H1 (cell line): ENCODE data around the gene SEPTIN2. TPM values are rescaled to one million over a fixed set of nuclear protein-coding genes. Genes with fewer than 3 reads are reported as not detected.

Source experiments
- ATF3 ChIP-seq: IDR thresholded peaks from 2 replicates; pipeline ENCODE4 v1.6.1; 2011; ENCODE audit warnings: low read depth, mild to moderate bottlenecking, low read length; ENCODE audit not compliant: insufficient read depth
- CTBP2 ChIP-seq: IDR thresholded peaks from 2 replicates; pipeline ENCODE4 v1.7.0; 2011; ENCODE audit warnings: borderline replicate concordance, mild to moderate bottlenecking, moderate library complexity, mixed read lengths, low read length; ENCODE audit not compliant: insufficient read depth, insufficient read length
- SAP30 ChIP-seq: fragments of 300-600 bp; sonication (generic); IDR thresholded peaks from 2 replicates; pipeline ENCODE4 v1.7.1; 2012; ENCODE audit warnings: low read length, moderate library complexity, mild to moderate bottlenecking, inconsistent platforms; ENCODE audit not compliant: insufficient read depth, insufficient replicate concordance
- SRF ChIP-seq: IDR thresholded peaks from 2 replicates; pipeline ENCODE4 v1.6.1; 2011; ENCODE audit warnings: mild to moderate bottlenecking, low read depth, low read length, moderate library complexity
- polyA plus RNA-seq, 7 experiments: library from polyadenylated mRNA; depleted of rRNA in 3 of 7; stranded (reverse) in 5 of 7; unstranded in 2 of 7; fragments of >200 nt in 5 of 7; fragments of 200-250 nt in 2 of 7; gene quantifications; 1 replicate in 5 of 7; 2 replicates in 1 of 7; 4 replicates in 1 of 7; pipeline versions ENCODE4 v1.2.1 to v1.2.3, GENCODE V29; 2011 to 2013; ENCODE audit warnings: missing spikeins in 2 of 7, mixed read lengths in 2 of 7
- total RNA-seq: library from RNA; stranded (reverse); fragmentation: NEBNext Ultra II Directional; extraction: Animal tissue kit (Norgen Biotek cat#: 25700); gene quantifications from 2 replicates; pipeline ENCODE4 v1.2.1, GENCODE V29; 2021

SEPTIN2 gene
- total and polyA plus RNA-seq, 2 of the 8 experiments (the other 6 are each of a cell fraction or from before 2014, with no cell fraction given), result 392 to 650 TPM

- no peak for TF ChIP-seq SRF
- no peak for TF ChIP-seq SAP30
- TF ChIP-seq CTBP2, result no peak
- TF ChIP-seq ATF3, result no peak
Observed at GRCh38 chr2:241320394-241320793, 4.7 kb downstream of the SEPTIN2 start (continued).
